Epidermal melanocyte (primary cell): ENCODE data around the gene HINT1.
"Not testable (repeated sequence)": the region's sequence is repeated elsewhere in the genome, so short reads cannot be mapped to it uniquely, and the experiment has no call there.

Source experiments
- DNase-seq: peaks from one replicate; pipeline ENCODE4 v3.0.0; 2011; ENCODE audit warnings: low spot score; ENCODE audit not compliant: insufficient read length

HINT1 gene

DNA sequence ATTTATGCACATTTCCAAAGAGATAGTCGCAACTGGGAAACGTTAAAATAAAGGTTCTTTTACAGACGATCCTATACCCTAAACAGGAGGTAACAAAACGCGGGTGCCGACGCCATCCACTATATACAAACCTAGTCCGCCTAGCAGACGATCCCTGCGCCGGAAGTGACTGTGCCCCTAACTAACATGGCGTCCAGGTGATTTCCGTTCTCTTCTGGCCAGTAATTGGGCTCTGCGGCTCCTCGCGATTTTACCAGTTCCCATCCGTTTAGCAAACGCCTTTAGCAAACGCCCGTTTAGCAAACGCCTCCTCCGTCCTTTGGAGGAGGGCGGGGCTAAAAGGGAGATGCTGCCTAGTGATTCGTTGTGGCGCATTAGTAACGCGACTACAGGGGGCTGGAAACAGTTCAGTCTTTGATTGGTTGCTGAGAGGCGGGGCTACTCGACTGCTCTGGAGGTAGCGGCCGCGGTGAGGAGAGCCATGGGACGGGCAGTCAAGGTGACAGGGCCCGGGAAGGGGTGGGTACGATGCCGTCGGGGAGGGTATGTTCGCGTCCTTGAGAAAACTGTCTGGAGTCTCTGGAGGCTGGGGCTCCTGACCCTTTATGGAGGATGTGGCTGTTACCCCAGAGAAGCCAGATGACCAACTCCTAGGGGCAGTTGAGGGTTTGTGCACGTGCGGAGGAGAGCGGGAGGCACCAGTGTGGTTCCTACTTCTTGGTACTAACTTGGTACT is 5.7 kb upstream of the HINT1 start, which contains the start of gene LYRM7:
TSS of gene LYRM7 (plus strand) at position 405 of the 736 bp plus-strand sequence. CDS start at position 482, 77 bp downstream.
- peak; percentile 84 for DNase-seq

DNA sequence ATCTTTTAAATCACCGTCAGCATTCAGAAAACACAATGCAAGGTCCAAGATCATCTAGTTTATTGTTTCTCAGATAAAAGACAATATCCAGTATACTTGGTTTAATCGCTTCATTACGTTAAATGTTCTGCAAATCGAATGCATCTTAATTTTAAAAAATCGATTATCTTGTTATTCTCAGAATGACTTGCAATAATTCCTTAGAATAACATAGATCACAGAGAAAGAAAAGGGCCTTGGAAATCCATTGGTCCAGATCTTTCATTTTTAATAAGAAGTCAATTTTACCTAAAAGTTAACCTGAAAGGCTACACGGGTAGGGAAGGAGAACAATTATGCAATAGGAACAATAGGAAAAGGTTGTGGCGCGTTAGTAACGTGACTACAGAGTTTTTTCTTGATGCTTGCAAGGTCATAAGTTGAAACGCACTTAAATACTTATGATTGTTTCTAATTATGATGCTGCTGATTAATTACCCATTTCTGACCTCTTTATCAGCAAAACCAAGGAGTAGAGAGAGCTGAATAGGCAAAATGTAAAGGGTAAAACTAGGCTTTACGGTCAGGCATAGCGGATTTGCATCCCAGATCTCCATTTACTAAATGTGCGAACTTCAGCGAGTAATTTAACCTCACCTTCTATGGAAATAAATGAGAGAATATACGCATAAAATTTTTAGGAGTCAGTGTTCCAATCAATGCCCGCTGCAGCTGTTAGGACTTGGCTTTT is 4.9 kb upstream of the HINT1 start:
- DNase-seq: no peak

DNA sequence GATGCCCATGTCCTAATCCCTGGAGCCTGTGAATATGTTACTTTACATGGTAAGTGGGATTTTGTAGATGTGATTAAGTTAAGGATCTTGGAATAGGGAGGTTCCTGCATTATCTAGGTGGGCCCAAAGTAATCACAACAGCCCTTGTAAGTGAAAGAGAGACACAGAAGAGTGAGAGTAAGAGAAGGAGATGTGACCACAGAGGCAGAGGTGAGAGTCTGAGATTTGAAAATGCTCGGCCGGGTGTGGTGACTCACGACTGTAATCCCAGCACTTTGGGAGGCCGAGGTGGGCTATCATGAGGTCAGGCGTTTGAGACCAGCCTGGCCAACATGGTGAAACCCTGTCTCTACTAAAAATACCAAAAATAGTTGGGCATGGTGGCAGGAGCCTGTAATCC is 2.6 kb upstream of the HINT1 start:
- no peak for DNase-seq

DNA sequence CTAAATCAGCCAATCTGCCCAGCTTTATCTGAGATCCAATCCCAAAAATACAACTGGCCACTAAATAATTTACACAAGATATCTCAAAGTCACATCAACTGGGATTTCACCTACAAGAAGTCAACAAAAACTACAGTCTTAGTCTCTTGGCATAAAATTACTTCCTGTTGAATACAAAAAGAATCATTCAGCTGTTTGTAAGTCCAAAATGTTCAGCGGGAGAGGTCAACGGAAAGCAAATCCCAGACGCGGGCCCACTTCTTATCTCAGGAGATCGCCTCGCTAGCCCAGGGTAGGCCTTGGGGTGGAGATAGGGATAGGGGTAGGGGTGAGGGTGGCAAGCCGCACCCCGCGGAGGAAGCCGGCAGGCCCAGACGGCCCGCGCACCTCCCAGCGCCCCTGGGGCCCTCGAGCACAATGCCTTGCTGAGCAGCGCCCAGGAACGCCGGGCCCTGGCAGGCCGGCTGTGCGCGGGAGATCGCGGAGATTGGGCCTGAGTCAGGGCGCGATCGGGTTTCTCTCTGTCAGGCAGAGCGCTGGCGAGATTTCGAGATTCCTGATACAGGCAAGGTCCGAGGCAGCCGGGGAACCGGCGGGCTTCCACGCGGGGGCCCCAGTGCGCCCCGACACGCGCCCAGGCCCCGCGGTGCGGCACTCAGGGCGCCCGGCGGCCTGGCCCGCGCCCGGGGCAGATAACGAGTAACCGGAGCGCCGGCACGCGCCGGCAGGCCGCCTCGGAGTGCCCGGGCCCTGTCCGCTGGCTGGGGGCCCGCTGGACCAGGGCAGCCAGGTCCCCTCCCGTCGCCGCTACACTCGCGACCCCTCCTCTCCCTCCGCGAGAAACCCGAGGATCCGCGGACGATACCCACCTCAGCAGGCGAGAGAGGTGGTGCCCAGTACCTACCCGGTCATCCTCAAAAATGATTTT is 601 bp downstream of the HINT1 start:
- DNase-seq: peak; percentile 45

DNA sequence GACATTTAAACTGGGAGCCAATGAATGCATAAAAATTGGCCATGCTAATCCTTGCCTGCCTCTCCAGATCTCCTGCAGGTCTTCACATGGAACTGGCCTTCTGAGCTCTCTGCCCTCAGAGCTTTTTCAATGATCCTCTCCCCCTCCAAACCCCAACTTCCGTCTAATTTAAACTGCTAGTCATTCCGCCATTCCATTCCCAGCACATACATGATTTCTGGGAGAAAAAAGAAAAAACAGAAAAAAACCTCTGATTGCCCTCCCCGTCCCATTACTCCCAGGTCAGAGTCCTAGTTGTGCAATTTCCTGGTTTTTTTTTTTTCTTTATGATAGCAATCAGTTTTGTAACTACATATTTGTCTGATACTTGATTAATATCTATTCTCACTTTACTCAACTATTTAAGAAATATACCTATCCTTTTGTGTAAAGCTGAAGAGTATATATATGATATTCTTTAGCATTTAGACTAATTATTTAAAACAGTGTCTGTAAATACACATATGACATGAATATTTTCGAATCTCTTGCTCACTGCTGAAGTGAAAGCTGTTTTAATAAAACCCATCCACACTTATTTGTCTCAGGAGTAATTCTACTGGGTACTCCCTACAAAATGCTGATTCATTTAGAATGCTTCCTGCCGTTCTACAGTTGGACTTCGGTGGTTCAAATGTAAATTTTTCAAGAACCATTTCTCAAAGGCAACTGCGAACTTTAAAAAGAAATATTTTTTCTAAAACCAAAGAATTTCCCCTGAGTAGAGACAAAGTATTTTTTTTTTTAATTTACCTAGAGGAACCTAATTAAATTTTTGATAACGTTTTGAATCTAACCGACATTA is 1.6 kb downstream of the HINT1 start:
- no peak for DNase-seq

DNA sequence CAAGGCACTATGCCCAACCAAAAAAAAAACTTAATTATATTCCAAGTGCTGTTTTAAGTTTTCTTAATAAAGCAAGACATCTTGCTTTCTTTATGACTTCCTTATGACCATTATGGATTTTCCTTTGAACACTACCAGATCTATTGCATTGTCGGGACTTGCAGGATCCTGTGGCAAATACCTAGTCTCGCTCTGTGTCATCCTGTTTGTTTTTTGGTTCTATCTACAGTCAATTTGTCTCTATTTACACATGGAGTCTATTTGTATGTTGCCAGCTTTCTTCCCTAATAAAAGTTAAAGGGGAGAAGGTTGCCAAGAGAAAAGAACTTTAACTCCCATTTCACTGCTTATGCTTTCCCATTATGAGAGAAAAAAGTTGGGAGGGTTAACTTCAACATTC is 4.9 kb downstream of the HINT1 start:
- no peak for DNase-seq

DNA sequence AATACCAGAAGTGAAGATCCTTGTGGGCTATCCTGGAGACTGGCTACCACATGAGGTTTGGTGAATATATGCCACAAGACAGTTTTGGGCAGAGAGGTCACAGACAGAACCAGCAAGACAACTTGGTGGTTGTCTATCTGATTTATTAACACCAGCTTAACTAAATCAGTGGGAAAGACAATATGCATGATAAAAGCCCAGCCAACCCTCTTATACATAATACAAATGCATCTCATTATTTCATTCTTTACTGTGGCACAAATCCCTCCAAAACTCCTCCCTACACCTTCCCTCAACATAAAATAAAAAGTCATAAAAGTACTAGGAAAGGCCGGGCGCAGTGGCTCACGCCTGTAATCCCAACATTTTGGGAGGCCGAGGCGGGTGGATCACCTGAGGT is 8.1 kb downstream of the HINT1 start:
- DNase-seq: no peak

DNA sequence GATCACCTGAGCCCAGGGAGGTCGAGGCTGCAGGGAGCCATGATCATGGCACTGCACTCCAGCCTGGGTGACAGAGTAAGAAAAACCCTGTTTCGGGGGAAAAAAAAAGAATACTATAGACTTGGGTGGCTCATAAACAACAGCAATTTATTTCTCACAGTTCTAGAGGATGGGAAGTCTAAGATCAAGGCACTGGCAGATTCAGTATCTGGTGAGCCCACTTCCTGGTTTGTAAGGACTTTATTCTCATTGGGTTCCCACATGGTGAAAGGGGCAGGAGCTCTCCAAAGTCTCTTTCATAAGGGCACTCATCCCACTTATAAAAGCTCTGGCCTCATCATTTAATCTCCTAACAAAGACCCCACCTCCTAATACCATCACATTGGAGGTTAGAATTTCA is 8.7 kb downstream of the HINT1 start:
- no peak for DNase-seq

DNA sequence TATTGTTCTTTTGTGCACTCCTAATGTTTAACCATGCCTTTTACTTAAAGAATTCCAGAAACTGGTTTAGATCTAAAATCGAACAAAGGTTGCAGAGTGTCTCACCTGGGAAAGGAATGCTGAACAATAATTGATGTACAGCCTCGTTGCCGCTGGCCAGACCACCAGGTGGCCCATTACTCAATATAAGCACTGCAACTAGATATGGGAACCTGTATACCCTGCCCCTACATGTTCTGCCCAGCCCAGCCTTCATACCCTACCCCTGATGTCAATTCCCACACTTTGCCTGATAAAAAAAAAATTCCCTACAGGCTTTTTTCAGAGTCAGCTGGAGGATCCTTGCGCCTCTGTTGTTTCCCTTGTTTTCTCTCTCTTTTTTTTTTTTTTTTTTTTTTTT is 13.8 kb downstream of the HINT1 start:
- DNase-seq: no peak

DNA sequence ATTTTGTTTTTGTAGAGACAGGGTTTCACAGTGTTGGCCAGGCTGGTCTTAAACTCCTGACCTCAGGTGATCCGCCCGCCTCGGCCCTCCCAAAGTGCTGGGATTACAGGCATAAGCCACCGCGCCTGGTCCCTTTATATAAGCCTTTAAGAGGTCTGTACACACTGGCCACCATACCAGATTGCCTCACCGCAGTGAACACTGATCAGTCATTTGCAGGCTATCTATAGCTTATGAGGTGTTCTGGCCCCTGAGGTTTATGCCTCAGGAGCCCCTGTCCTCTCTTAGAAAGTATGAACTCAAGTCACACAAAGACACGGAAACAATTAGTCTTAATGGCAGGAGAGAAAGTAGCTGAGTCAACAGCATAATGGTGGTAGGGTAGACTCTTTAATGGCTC is 14.6 kb downstream of the HINT1 start:
- no peak for DNase-seq

DNA sequence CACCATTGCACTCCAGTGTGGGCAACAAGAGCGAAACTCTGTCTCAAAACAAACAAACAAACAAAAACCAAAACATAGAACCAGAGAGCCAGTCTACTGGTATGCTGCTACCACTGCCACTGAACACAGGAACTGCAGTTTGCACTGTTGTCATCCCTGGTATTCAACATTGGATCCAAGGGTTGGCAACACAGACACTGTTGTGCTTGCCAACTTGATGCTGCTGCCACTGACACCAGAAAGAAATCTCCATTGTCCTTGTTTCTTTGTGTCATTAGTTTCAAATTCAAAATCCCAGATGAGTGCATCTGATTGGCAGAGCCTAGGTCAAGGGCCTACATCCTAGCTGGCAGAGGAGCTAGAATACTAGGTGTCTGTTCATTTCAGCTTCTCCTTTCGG is 16.2 kb downstream of the HINT1 start:
- DNase-seq: no peak

DNA sequence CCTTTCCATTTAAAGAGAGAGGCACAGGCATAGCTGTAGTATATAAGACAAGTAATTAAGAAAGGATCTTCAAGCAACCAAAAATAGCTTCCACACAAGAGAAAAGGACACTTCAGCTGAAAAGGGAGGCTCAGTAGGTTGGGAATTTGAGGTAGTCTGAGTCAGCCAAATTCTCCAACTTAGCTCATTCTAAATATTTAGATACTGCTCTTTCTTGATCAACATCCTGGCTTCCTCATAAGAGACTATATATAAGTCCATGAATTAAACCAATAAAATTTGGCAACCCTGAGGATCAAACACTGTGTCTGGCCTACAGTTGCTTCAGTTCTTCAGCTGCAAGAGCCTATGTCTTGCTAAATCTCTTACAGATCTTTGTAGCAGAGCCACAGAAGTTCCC is 17.8 kb downstream of the HINT1 start:
- DNase-seq: no peak

DNA sequence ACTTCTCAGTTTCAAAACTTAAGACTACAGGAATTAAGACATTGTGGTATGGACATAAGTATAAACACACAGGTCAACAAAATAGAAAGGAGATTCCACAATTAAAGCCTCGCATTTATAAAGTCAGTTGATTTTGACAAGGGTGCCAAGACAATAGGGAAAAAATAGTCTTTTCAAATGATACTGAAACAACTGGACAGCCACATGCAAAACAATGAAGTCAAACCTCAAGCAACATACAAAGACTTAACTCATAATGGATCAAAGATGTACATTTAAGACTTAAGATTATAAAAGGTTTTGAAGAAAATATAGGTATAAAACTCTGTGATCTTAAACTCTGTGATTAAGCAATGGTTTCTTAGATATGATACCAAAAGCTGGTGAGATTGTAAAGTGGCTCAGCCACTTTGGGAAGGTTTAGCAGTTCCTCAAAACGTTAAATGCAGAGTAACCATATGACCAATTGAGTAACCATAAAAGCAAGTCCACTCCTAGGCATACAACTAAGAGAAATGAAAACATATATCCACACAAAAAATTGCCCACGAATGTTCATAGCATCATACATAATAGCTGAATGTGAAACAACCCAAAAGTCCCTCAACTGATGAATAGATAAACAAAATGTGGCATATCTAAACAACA is 22.0 kb downstream of the HINT1 start:
- no peak for DNase-seq

DNA sequence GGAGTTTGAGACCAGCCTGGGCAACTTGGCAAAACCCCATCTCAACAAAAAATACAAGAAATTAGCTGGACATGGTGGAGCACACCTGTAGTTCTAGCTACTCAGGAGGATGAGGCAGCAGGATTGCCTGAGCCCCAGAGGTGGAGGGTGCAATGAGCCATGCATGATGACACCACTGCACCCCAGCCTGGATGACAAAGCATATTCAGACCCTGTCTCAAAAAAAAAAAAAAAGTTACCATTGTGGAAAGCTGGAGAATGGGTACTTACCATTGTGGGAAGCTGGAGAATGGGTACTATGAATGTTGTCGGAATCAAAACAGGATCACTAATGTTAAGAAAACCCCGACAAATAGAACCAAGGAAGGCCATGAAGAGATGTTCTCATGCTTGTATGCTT is 25.7 kb downstream of the HINT1 start:
- no peak for DNase-seq

DNA sequence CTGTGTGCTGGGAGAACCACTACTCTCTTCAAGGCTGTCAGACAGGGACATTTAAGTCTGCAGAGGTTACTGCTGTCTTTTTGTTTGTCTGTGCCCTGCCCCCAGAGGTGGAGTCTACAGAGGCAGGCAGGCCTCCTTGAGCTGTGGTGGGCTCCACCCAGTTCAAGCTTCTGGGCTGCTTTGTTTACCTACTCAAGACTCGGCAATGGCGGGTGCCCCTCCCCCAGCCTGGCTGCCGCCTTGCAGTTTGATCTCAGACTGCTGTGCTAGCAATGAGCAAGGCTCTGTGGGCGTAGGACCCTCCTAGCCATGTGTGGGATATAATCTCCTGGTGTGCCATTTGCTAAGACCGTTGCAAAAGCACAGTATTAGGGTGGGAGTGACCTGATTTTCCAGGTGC is 26.6 kb downstream of the HINT1 start:
- not testable (repeated sequence) for DNase-seq

DNA sequence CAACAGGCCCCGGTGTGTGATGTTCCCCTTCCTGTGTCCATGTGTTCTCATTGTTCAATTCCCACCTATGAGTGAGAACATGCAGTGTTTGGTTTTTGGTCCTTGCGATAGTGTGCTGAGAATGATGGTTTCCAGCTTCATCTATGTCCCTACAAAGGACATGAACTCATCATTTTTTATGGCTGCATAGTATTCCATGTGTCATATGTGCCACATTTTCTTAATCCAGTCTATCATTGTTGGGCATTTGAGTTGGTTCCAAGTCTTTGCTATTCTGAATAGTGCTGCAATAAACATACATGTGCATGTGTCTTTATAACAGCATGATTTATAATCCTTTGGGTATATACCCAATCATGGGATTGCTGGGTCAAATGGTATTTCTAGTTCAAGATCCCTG is 32.0 kb downstream of the HINT1 start:
- not testable (repeated sequence) for DNase-seq

DNA sequence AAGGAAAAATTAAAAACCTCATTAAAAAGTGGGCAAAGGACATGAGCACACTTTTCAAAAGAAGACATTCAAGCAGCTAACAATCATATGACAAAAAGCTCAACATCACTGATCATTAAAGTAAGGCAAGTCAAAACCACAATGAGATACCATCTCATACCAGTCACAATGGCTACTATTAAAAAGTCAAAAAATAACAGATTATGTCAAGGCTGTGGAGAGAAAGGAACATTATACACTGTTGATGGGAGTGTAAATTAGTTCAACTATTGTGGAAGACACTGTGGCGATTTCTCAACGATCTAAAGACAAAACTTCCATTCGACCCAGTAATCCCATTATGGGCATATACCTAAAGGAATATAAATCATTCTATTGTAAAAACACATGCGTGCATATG is 35.8 kb downstream of the HINT1 start:
- no peak for DNase-seq

DNA sequence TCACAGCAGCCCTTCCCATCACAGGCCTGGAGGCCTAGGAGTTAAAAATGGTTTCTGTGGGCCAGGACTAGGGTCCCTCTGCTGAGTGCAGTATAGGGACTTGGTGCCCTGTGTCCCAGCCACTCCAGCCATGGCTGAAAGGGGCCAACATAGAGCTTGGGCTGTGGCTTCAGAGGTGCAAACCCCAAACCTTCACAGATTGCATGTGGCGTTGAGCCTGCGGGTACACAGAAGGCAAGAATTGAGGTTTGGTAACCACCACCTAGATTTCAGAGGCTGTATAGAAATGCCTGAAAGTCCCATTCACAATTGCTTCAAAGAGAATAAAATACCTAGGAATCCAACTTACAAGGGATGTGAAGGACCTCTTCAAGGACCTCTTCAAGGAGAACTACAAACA is 37.8 kb downstream of the HINT1 start:
- not testable (repeated sequence) for DNase-seq

DNA sequence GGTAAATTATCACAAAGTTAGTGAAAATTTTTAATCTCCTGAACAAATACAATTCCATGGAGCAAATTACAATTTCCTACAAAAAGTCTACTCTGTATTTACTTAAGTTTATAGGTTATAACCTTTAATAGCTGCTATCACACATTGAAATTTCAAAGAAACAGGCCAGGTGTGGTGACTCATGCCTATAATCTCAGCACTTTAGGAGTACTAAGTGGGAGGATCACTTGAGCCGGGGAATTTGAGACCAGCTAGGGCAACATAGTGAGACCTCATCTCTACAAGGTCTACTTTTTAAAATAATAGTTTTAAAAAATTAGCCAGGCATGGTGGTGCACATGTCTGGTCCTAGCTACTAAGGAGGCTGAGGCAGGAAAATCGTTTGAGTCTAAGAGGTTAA is 50.3 kb downstream of the HINT1 start:
- no peak for DNase-seq

DNA sequence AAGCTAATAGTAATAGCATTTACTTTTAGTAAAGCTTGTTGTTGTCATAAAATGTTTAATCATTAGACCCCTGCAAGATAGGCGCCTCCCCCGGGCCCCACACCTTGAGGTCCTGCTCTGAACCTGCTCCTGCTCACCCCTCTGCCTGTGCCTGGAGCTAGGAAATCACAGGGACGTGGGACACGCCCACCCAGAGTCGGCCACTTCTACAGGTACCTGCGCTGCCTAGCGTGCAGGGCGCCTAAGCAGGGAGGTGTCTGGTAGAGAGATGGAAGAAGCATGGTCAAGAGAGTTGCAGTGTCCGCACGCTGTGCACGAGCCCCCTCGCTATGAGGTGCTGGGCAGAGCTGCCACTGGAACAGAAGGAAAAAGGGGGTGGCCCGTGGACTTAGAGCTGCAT is 52.6 kb downstream of the HINT1 start:
- no peak for DNase-seq

DNA sequence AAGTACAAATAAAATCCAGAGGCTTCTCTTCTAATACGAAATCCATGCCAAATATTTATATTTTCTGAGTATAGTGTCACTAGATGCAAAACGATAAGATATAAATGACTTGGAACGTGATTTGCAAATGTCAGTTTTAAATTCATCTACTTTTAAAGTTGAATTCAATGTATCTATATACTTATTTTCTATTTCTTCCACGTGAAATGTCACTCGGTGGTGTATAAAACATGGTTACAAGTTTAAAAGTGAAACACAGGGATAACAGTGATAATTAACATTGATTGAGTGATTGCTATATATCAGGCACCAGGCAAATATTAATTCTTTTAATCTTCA is 54.8 kb downstream of the HINT1 start:
- DNase-seq: no peak
